Astrocyte (in vitro differentiated cells and primary cell): Measurements from ENCODE around the gene GGTLC2. TPM values are rescaled to one million over a fixed set of nuclear protein-coding genes. Genes with fewer than 3 reads are reported as not detected.

Experiments used
- DNase-seq: peaks from one replicate; pipeline ENCODE4 v3.0.0-alpha.2; 2010; ENCODE audit warnings: low read depth
- FAIRE-seq: peaks from 2 replicates; lab custom pipeline; 2011; peaks lifted over from hg19 to GRCh38; lab: Jason Lieb, UNC
- H2AFZ ChIP-seq: 2 replicates; pipeline ENCODE4 v1.6.0; 2012; ENCODE audit warnings: low read depth, low read length, inconsistent platforms
- H3K27ac ChIP-seq: 2 replicates; pipeline ENCODE4 v1.5.1; 2011; ENCODE audit warnings: low read depth, low read length, inconsistent platforms
- H3K27me3 ChIP-seq: 2 replicates; pipeline ENCODE4 v1.6.0; 2011; ENCODE audit warnings: low read length, inconsistent platforms; ENCODE audit not compliant: insufficient read depth
- H3K36me3 ChIP-seq: 2 replicates; pipeline ENCODE4 v1.5.1; 2011; ENCODE audit warnings: low read length, inconsistent platforms; ENCODE audit not compliant: insufficient read depth
- H3K4me1 ChIP-seq: 2 replicates; pipeline ENCODE4 v1.5.1; 2011; ENCODE audit warnings: low read length, inconsistent platforms; ENCODE audit not compliant: insufficient read depth
- H3K4me2 ChIP-seq: 2 replicates; pipeline ENCODE4 v1.6.0; 2012; ENCODE audit warnings: low read length, inconsistent platforms
- H3K4me3 ChIP-seq: 2 replicates; pipeline ENCODE4 v1.5.1; 2011; ENCODE audit warnings: low read depth, mild to moderate bottlenecking, low read length, inconsistent platforms; ENCODE audit not compliant: insufficient read depth
- H3K79me2 ChIP-seq: 2 replicates; pipeline ENCODE4 v1.6.0; 2012; ENCODE audit warnings: mild to moderate bottlenecking, low read length, inconsistent platforms; ENCODE audit not compliant: insufficient read depth
- H3K9ac ChIP-seq: 2 replicates; pipeline ENCODE4 v1.6.0; 2012; ENCODE audit warnings: mild to moderate bottlenecking, low read length, inconsistent platforms
- H3K9me3 ChIP-seq: 2 replicates; pipeline ENCODE4 v1.5.1; 2012; ENCODE audit warnings: low read depth, mild to moderate bottlenecking, low read length, inconsistent platforms; ENCODE audit not compliant: insufficient read depth
- H4K20me1 ChIP-seq: 2 replicates; pipeline ENCODE4 v1.6.0; 2012; ENCODE audit warnings: low read length, inconsistent platforms; ENCODE audit not compliant: insufficient read depth
- H3K27ac Mint-ChIP-seq: one replicate; pipeline ENCODE4 v1.8.0; 2021; ENCODE audit warnings: mild to moderate bottlenecking, mixed read lengths; ENCODE audit not compliant: unreplicated experiment
- H3K27me3 Mint-ChIP-seq: one replicate; pipeline ENCODE4 v1.8.0; 2021; ENCODE audit warnings: low read depth, mixed read lengths; ENCODE audit not compliant: unreplicated experiment
- H3K36me3 Mint-ChIP-seq: one replicate; pipeline ENCODE4 v1.8.0; 2021; ENCODE audit warnings: low read depth, mixed read lengths; ENCODE audit not compliant: unreplicated experiment
- H3K4me1 Mint-ChIP-seq: one replicate; pipeline ENCODE4 v1.8.0; 2021; ENCODE audit warnings: low read depth, mixed read lengths; ENCODE audit not compliant: unreplicated experiment
- H3K4me3 Mint-ChIP-seq: one replicate; pipeline ENCODE4 v1.8.0; 2021; ENCODE audit warnings: mild to moderate bottlenecking, moderate library complexity, mixed read lengths; ENCODE audit not compliant: unreplicated experiment
- H3K9me3 Mint-ChIP-seq: one replicate; pipeline ENCODE4 v1.8.0; 2021; ENCODE audit warnings: mild to moderate bottlenecking, mixed read lengths; ENCODE audit not compliant: unreplicated experiment
- CTCF ChIP-seq: IDR thresholded peaks from 2 replicates; pipeline ENCODE4 v1.5.1; 2011; ENCODE audit warnings: low read depth, mild to moderate bottlenecking, inconsistent platforms, low read length, moderate library complexity; ENCODE audit not compliant: insufficient read depth
- EZH2 ChIP-seq: IDR thresholded peaks from 2 replicates; pipeline ENCODE4 v1.6.1; 2012; ENCODE audit warnings: mild to moderate bottlenecking, low read length, inconsistent platforms; ENCODE audit not compliant: insufficient read depth
- total RNA-seq: library from RNA; stranded (reverse); gene quantifications from 2 replicates; pipeline ENCODE4 v1.2.1, GENCODE V29; 2021

The GGTLC2 gene
- total RNA-seq, 1 donor from 2014 or later: not detected

- Histone ChIP-seq H3K4me3 (no peak overlapping the region), H3K4me2 (no peak overlapping the region), H3K79me2 (no peaks in the 10 kb centered on the region), H2AFZ (no peak overlapping the region), H3K27ac (no peak overlapping the region), H3K36me3 (no peaks in the 10 kb centered on the region), H3K27me3 (peaks cover 3% of the 10 kb centered on the region), H3K9ac (no peak overlapping the region), H3K9me3 (no peaks in the 10 kb centered on the region), H3K4me1 (no peaks in the 10 kb centered on the region), H4K20me1 (no peaks in the 10 kb centered on the region)
- FAIRE-seq (no peak), DNase-seq (no peak)
- no peaks in the 10 kb centered on the region for H3K9me3 Mint-ChIP-seq
- no peak overlapping the region for H3K4me3 Mint-ChIP-seq
- TF ChIP-seq EZH2 (no peak), CTCF (no peak)
- no peak overlapping the region for H3K27ac Mint-ChIP-seq
- no peaks in the 10 kb centered on the region for H3K36me3 Mint-ChIP-seq
- H3K4me1 Mint-ChIP-seq: peaks cover 14% of the 10 kb centered on the region
- peaks cover 65% of the 10 kb centered on the region for H3K27me3 Mint-ChIP-seq
Observed at GRCh38 chr22:22683668-22684361, 39.4 kb downstream of the GGTLC2 start.

GRCh38 chr22:22684580-22685561 lies 40.5 kb downstream of the GGTLC2 start:
- H3K9ac ChIP-seq: no peak overlapping the region
- DNase-seq: peak; percentile 31
- H3K4me3 ChIP-seq: no peak overlapping the region
- peaks cover 65% of the 10 kb centered on the region for H3K27me3 Mint-ChIP-seq
- no peaks in the 10 kb centered on the region for H3K9me3 ChIP-seq
- no peaks in the 10 kb centered on the region for H3K27me3 ChIP-seq
- no peak overlapping the region for H3K27ac Mint-ChIP-seq
- H3K27ac ChIP-seq: no peak overlapping the region
- H3K4me1 ChIP-seq: no peaks in the 10 kb centered on the region
- H3K36me3 Mint-ChIP-seq: no peaks in the 10 kb centered on the region
- H3K4me3 Mint-ChIP-seq: no peak overlapping the region
- no peaks in the 10 kb centered on the region for H3K79me2 ChIP-seq
- H3K4me2 ChIP-seq: no peak overlapping the region
- FAIRE-seq: no peak
- peaks cover 14% of the 10 kb centered on the region for H3K4me1 Mint-ChIP-seq
- no peaks in the 10 kb centered on the region for H3K36me3 ChIP-seq
- no peaks in the 10 kb centered on the region for H4K20me1 ChIP-seq
- no peaks in the 10 kb centered on the region for H3K9me3 Mint-ChIP-seq
- H2AFZ ChIP-seq: no peak overlapping the region
- TF ChIP-seq EZH2 (no peak), CTCF (peak; percentile 12)
